ENCODE data around the gene EBF4. TPM values are rescaled to one million over a fixed set of nuclear protein-coding genes. Genes with fewer than 3 reads are reported as not detected.
A peak's percentile ranks its signal among the peaks of the same experiment; 100 is the strongest.
"Not testable (repeated sequence)": the region's sequence is repeated elsewhere in the genome, so short reads cannot be mapped to it uniquely, and the experiment has no call there.

EBF4 gene
- total RNA-seq, 2 experiments from 2014 or later = 0.27 to 0.64 TPM

- H3K4me3 Mint-ChIP-seq = peak overlapping the region; percentile 11
- POLR2A ChIA-PET = no interaction called here
Measured at GRCh38 chr20:2687514-2687913, 5.1 kb upstream of the EBF4 start.

DNA sequence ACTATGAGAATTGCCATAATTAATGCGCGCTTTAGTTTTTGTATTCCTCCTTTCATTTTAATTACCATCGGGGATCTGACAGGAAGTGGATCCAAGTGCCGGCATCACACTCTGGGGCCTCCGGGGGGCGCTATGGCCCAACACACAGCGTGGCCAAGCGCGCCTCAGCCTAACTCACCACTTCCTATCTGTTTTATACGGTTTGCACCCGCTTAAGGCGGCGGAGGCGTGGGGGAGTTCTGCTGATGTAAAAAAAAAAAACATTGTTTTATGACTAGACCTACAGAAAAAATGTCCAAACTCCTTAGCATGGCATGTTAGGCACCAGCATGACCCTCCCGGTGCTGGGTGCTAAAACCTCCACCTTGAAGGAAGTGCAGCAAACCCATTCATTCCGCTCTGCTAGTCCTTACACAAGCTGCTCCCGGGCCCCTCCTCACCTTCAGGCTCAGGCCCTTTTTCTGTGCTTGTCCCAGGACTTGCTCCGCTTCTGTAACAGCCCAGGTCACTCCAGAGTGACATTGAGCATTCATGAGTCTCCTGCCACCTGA lies 4.5 kb upstream of the EBF4 start:
- H3K4me3 Mint-ChIP-seq = peak overlapping the region; percentile 11
- CTCF ChIA-PET = interaction anchor here (0.6 to 4.0 kb wide), 19 partner anchors 9 to 357 kb away, joined by 3 to 34 read pairs (median 3); no protein-coding TSS in a partner anchor
- H3K27ac Mint-ChIP-seq = peak overlapping the region; percentile 6
- POLR2A ChIA-PET = interaction anchor here (1.1 kb wide), 1 partner anchor 53 kb away, joined by 4 read pairs; no protein-coding TSS in a partner anchor
- H3K4me1 Mint-ChIP-seq = peaks cover 26% of the 10 kb centered on the region
- peaks cover 42% of the 10 kb centered on the region for H3K27me3 Mint-ChIP-seq
- DNase-seq = peak; percentile 83
- H3K36me3 Mint-ChIP-seq (ENCODE audit: low read depth) = no peaks in the 10 kb centered on the region
- no peaks in the 10 kb centered on the region for H3K9me3 Mint-ChIP-seq

More at GRCh38 chr20:2687514-2687913, 5.1 kb upstream of the EBF4 start:
- no peak overlapping the region for H3K27ac Mint-ChIP-seq
- H3K4me1 Mint-ChIP-seq = peaks cover 26% of the 10 kb centered on the region
- DNase-seq = no peak
- peaks cover 46% of the 10 kb centered on the region for H3K27me3 Mint-ChIP-seq
- no peaks in the 10 kb centered on the region for H3K36me3 Mint-ChIP-seq (ENCODE audit: low read depth)
- no peaks in the 10 kb centered on the region for H3K9me3 Mint-ChIP-seq
- CTCF ChIA-PET = interaction anchor here (0.7 to 4.0 kb wide), 8 partner anchors 10 to 59 kb away, joined by 3 to 34 read pairs (median 4); no protein-coding TSS in a partner anchor

GRCh38 chr20:2690213-2690612 lies 2.4 kb upstream of the EBF4 start:
- POLR2A ChIA-PET = no interaction called here
- Mint-ChIP-seq H3K4me1 (peaks cover 24% of the 10 kb centered on the region), H3K27ac (no peak overlapping the region), H3K27me3 (peaks cover 48% of the 10 kb centered on the region), H3K4me3 (no peak overlapping the region), H3K36me3 (ENCODE audit: low read depth) (no peaks in the 10 kb centered on the region), H3K9me3 (no peaks in the 10 kb centered on the region)
- DNase-seq = no peak
- CTCF ChIA-PET = interaction anchor here (1.9 to 4.0 kb wide), 2 partner anchors 52 to 63 kb away, joined by 12 to 34 read pairs; no protein-coding TSS in a partner anchor

- Mint-ChIP-seq H3K9me3 (no peaks in the 10 kb centered on the region), H3K36me3 (ENCODE audit: low read depth) (no peaks in the 10 kb centered on the region), H3K4me3 (peak overlapping the region; percentile 72), H3K4me1 (peaks cover 22% of the 10 kb centered on the region), H3K27ac (no peak overlapping the region), H3K27me3 (peaks cover 51% of the 10 kb centered on the region)
- ChIA-PET POLR2A (no interaction called here), CTCF (interaction anchor here (1.0 kb wide), 1 partner anchor 61 kb away, joined by 3 read pairs; no protein-coding TSS in a partner anchor)
- DNase-seq = no peak
Measured at GRCh38 chr20:2690718-2691117, 1.9 kb upstream of the EBF4 start.

- Mint-ChIP-seq H3K4me3 (peak overlapping the region; percentile 72), H3K9me3 (no peaks in the 10 kb centered on the region), H3K27me3 (peaks cover 55% of the 10 kb centered on the region), H3K27ac (no peak overlapping the region), H3K36me3 (ENCODE audit: low read depth) (no peaks in the 10 kb centered on the region), H3K4me1 (peaks cover 22% of the 10 kb centered on the region)
- DNase-seq = no peak
- POLR2A ChIA-PET = no interaction called here
- CTCF ChIA-PET = interaction anchor here (1.0 kb wide), 1 partner anchor 61 kb away, joined by 3 read pairs; no protein-coding TSS in a partner anchor
Measured at GRCh38 chr20:2691127-2691526, 1.5 kb upstream of the EBF4 start.

DNA sequence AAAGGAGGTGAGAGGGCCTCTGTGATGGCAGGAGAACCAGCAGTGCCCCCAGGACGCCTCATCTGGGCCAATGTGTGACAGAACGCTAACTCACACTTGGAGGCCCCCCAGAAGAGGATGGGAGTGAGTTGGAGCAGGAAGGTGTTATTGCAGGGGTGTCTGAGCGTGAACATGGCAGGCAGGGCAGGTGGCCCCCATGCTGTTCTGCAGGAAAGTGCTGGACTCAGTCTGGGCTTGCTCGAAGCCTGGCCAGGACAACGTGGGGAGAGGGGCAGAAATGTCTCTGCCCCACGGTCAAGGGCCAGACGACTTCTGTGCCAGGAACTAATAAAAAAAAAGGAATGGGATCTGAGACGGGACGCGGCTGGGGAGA lies 931 bp upstream of the EBF4 start:
- Mint-ChIP-seq H3K4me1 (peaks cover 22% of the 10 kb centered on the region), H3K36me3 (ENCODE audit: low read depth) (no peaks in the 10 kb centered on the region), H3K9me3 (no peaks in the 10 kb centered on the region), H3K27me3 (peaks cover 56% of the 10 kb centered on the region), H3K4me3 (peak overlapping the region; percentile 72), H3K27ac (peak overlapping the region; percentile 16)
- ChIA-PET POLR2A (no interaction called here), CTCF (interaction anchor here (1.0 kb wide), 1 partner anchor 60 kb away, joined by 3 read pairs; no protein-coding TSS in a partner anchor)
- no peak for DNase-seq

- ChIA-PET POLR2A (no interaction called here), CTCF (no interaction called here)
- Mint-ChIP-seq H3K27me3 (peaks cover 60% of the 10 kb centered on the region), H3K27ac (no peak overlapping the region), H3K4me3 (no peak overlapping the region), H3K4me1 (peaks cover 17% of the 10 kb centered on the region), H3K36me3 (ENCODE audit: low read depth) (no peaks in the 10 kb centered on the region), H3K9me3 (no peaks in the 10 kb centered on the region)
- no peak for DNase-seq
Measured at GRCh38 chr20:2692886-2693285, 306 bp downstream of the EBF4 start.

- H3K36me3 Mint-ChIP-seq (ENCODE audit: low read depth) = no peaks in the 10 kb centered on the region
- CTCF ChIA-PET = interaction anchor here (1.4 to 1.9 kb wide), 2 partner anchors 9 to 60 kb away, joined by 3 to 7 read pairs; no protein-coding TSS in a partner anchor
- H3K27ac Mint-ChIP-seq = no peak overlapping the region
- peaks cover 11% of the 10 kb centered on the region for H3K4me1 Mint-ChIP-seq
- DNase-seq = peak; percentile 24
- H3K9me3 Mint-ChIP-seq = no peaks in the 10 kb centered on the region
- peaks cover 60% of the 10 kb centered on the region for H3K27me3 Mint-ChIP-seq
- no peak overlapping the region for H3K4me3 Mint-ChIP-seq
- POLR2A ChIA-PET = no interaction called here
Measured at GRCh38 chr20:2693286-2694007, 867 bp downstream of the EBF4 start.

- peak overlapping the region; percentile 13 for H3K4me3 Mint-ChIP-seq
- no peaks in the 10 kb centered on the region for H3K9me3 Mint-ChIP-seq
- H3K36me3 Mint-ChIP-seq (ENCODE audit: low read depth) = no peaks in the 10 kb centered on the region
- DNase-seq = no peak
- no peak overlapping the region for H3K27ac Mint-ChIP-seq
- ChIA-PET POLR2A (no interaction called here), CTCF (interaction anchor here (0.8 to 1.9 kb wide), 3 partner anchors 9 to 105 kb away, joined by 3 to 7 read pairs (median 3); no protein-coding TSS in a partner anchor)
- peaks cover 9% of the 10 kb centered on the region for H3K4me1 Mint-ChIP-seq
- H3K27me3 Mint-ChIP-seq = peaks cover 60% of the 10 kb centered on the region
Measured at GRCh38 chr20:2694008-2694471, 1.5 kb downstream of the EBF4 start.

- no peaks in the 10 kb centered on the region for H3K9me3 Mint-ChIP-seq
- H3K36me3 Mint-ChIP-seq (ENCODE audit: low read depth) = no peaks in the 10 kb centered on the region
- CTCF ChIA-PET = interaction anchor here (0.8 to 1.9 kb wide), 3 partner anchors 10 to 104 kb away, joined by 3 to 7 read pairs (median 3); no protein-coding TSS in a partner anchor
- peaks cover 57% of the 10 kb centered on the region for H3K27me3 Mint-ChIP-seq
- H3K4me1 Mint-ChIP-seq = peaks cover 9% of the 10 kb centered on the region
- DNase-seq = no peak
- no peak overlapping the region for H3K27ac Mint-ChIP-seq
- POLR2A ChIA-PET = no interaction called here
- H3K4me3 Mint-ChIP-seq = no peak overlapping the region
Measured at GRCh38 chr20:2694519-2694918, 1.9 kb downstream of the EBF4 start.

DNA sequence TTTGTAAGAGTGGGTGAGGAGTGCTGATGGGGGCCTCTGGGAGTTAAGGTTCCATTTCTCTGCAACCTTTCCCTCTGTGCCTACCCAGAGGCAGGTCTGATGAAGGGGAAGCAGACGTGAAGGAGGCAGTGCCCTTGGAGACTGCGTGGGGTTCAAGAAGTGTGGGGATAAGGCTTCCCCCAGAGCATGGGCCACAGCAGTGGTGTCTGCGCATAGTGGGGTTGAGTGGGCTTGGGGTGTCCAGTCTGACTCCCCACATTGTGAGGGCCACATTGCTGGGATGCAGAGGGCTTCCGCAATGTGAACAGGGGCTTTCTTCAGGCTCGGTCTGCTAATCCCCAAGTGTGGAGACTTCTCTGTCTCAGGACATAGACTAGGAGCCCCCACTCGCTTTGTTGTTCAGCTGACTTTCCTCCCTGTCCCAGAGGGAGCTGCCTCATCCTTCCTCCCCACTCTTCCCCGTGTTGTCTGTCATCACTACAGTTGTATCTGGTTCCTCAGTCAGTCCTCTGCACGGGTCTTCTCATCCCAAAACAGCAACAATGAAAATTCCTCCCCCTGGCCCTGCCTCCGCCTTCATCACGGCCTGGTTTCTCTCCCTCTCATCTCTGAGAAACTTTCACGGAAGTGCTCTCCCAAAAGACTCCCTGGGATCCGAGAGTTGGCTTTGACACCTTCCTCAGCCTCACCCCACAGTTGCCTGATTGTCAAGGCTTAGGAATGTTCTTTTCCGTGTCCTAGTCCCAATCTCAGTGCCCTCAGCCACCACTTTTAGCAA lies 2.8 kb downstream of the EBF4 start:
- peaks cover 9% of the 10 kb centered on the region for H3K4me1 Mint-ChIP-seq
- peaks cover 52% of the 10 kb centered on the region for H3K27me3 Mint-ChIP-seq
- ChIA-PET CTCF (interaction anchor here (0.8 to 1.9 kb wide), 3 partner anchors 11 to 103 kb away, joined by 3 to 7 read pairs (median 3); no protein-coding TSS in a partner anchor), POLR2A (no interaction called here)
- H3K27ac Mint-ChIP-seq = no peak overlapping the region
- no peaks in the 10 kb centered on the region for H3K9me3 Mint-ChIP-seq
- H3K36me3 Mint-ChIP-seq (ENCODE audit: low read depth) = no peaks in the 10 kb centered on the region
- no peak for DNase-seq
- H3K4me3 Mint-ChIP-seq = no peak overlapping the region

DNA sequence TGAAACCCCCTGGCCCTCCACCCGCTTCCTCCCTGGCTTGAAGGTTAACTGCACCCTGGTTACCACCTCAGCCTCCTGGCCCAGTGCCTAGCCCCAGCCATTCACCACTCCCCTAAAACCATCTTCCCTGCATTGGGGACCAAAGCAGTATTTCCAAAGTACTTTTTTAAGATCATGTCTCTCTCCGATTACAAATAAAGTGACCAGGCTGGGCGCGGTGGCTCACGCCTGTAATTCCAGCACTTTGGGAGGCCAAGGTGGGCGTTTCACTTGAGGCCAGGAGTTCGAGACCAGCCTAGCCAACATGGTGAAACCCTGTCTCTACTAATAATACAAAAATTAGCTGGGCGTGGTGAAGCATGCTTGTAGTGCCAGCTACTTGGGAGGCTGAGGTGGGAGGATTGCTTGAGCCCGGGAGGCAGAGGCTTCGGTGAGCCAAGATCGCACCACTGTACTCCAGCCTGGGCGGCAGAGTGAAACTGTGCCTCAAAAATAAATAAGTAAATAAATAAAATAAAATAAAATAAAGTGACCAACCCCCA lies 3.5 kb downstream of the EBF4 start:
- H3K4me1 Mint-ChIP-seq; H3K36me3 Mint-ChIP-seq (ENCODE audit: low read depth); H3K4me3 Mint-ChIP-seq; DNase-seq; H3K9me3 Mint-ChIP-seq; H3K27ac Mint-ChIP-seq; POLR2A ChIA-PET: not testable (repeated sequence)
- CTCF ChIA-PET = interaction anchor here (1.3 kb wide), 1 partner anchor 57 kb away, joined by 3 read pairs; no protein-coding TSS in a partner anchor
- peaks cover 51% of the 10 kb centered on the region for H3K27me3 Mint-ChIP-seq

Measured in activated CD4-positive, alpha-beta T cell treated with anti-CD3 and anti-CD28 coated beads, Interleukin-2, amount 10 ng/mL, durations not matched to agents 7 days and 5 days (primary cell).